HG02852 (cell line): Measurements from ENCODE around the gene LRFN2.
A peak's percentile ranks its signal among the peaks of the same experiment; 100 is the strongest.

ENCODE experiments used
- ATAC-seq: cut with Tn5 transposase; IDR thresholded peaks from one replicate; pipeline ENCODE4 v1.9.1; 2021; ENCODE audit warnings: mild to moderate bottlenecking, moderate library complexity; ENCODE audit not compliant: unreplicated experiment

LRFN2 gene

GRCh38 chr6:40587240-40588069 lies at the start of gene LRFN2:
Gene LRFN2 (minus strand): TSS chr6:40587364.
- peak; percentile 81 for ATAC-seq

GRCh38 chr6:40634429-40634828 lies 47.3 kb upstream of the LRFN2 start:
- ATAC-seq = no peak

- ATAC-seq = no peak
Measured at GRCh38 chr6:40631744-40632143, 44.6 kb upstream of the LRFN2 start.

- no peak for ATAC-seq
Measured at GRCh38 chr6:40630488-40630887, 43.3 kb upstream of the LRFN2 start.

GRCh38 chr6:40630051-40630450 lies 42.9 kb upstream of the LRFN2 start:
- ATAC-seq = no peak

GRCh38 chr6:40629463-40629862 lies 42.3 kb upstream of the LRFN2 start:
- ATAC-seq = no peak

GRCh38 chr6:40627316-40627715 lies 40.2 kb upstream of the LRFN2 start:
- ATAC-seq = no peak

- ATAC-seq = no peak
Measured at GRCh38 chr6:40626886-40627285, 39.7 kb upstream of the LRFN2 start.

GRCh38 chr6:40623932-40624331 lies 36.8 kb upstream of the LRFN2 start:
- ATAC-seq = no peak

GRCh38 chr6:40623178-40623577 lies 36.0 kb upstream of the LRFN2 start:
- ATAC-seq = no peak

GRCh38 chr6:40620574-40621240 lies 33.5 kb upstream of the LRFN2 start:
- ATAC-seq = no peak

- no peak for ATAC-seq
Measured at GRCh38 chr6:40614671-40615070, 27.5 kb upstream of the LRFN2 start.

- no peak for ATAC-seq
Measured at GRCh38 chr6:40611912-40612311, 24.7 kb upstream of the LRFN2 start.

GRCh38 chr6:40611434-40611833 lies 24.3 kb upstream of the LRFN2 start:
- ATAC-seq = no peak

- ATAC-seq = no peak
Measured at GRCh38 chr6:40610229-40610628, 23.1 kb upstream of the LRFN2 start.

- no peak for ATAC-seq
Measured at GRCh38 chr6:40606981-40607380, 19.8 kb upstream of the LRFN2 start.

GRCh38 chr6:40606526-40606925 lies 19.4 kb upstream of the LRFN2 start:
- no peak for ATAC-seq

- ATAC-seq = no peak
Measured at GRCh38 chr6:40604082-40604481, 16.9 kb upstream of the LRFN2 start.

- ATAC-seq = no peak
Measured at GRCh38 chr6:40599555-40599954, 12.4 kb upstream of the LRFN2 start.

- ATAC-seq = no peak
Measured at GRCh38 chr6:40598516-40598915, 11.4 kb upstream of the LRFN2 start.

- no peak for ATAC-seq
Measured at GRCh38 chr6:40597301-40597700, 10.1 kb upstream of the LRFN2 start.

GRCh38 chr6:40588480-40588879 lies 1.3 kb upstream of the LRFN2 start:
- no peak for ATAC-seq

- no peak for ATAC-seq
Measured at GRCh38 chr6:40588070-40588384, 863 bp upstream of the LRFN2 start.
